Nephron (organoid): ENCODE results near the gene ACSF3.

Experiments
- H3K27ac Mint-ChIP-seq, 3 experiments: 2 replicates each; pipeline ENCODE4 v1.8.0; 2020; ENCODE audit warnings: mixed read lengths in 3 of 3, mild to moderate bottlenecking in 2 of 3, moderate library complexity in 1 of 3
- H3K27me3 Mint-ChIP-seq: 2 replicates; pipeline ENCODE4 v1.8.0; 2021; ENCODE audit warnings: low read depth, mild to moderate bottlenecking, moderate library complexity, mixed read lengths
- H3K36me3 Mint-ChIP-seq: 2 replicates; pipeline ENCODE4 v1.8.0; 2020; ENCODE audit warnings: low read depth, mixed read lengths
- H3K4me1 Mint-ChIP-seq: 2 replicates; pipeline ENCODE4 v1.8.0; 2020; ENCODE audit warnings: mixed read lengths
- H3K4me3 Mint-ChIP-seq, 3 experiments: 2 replicates each; pipeline ENCODE4 v1.8.0; 2020; ENCODE audit warnings: mild to moderate bottlenecking in 3 of 3, mixed read lengths in 3 of 3, moderate library complexity in 2 of 3
- H3K9me3 Mint-ChIP-seq: 2 replicates; pipeline ENCODE4 v1.8.0; 2020; ENCODE audit warnings: mixed read lengths
- TF ChIP-seq, protein P1 (sequence below), 3 experiments: fragments of 200-600 bp; sonication (generic); IDR thresholded peaks; one replicate each; pipeline ENCODE4 v1.5.0; 2021; ENCODE audit warnings: antibody characterized with exemption in 3 of 3; ENCODE audit not compliant: unreplicated experiment in 3 of 3

The ACSF3 gene

DNA sequence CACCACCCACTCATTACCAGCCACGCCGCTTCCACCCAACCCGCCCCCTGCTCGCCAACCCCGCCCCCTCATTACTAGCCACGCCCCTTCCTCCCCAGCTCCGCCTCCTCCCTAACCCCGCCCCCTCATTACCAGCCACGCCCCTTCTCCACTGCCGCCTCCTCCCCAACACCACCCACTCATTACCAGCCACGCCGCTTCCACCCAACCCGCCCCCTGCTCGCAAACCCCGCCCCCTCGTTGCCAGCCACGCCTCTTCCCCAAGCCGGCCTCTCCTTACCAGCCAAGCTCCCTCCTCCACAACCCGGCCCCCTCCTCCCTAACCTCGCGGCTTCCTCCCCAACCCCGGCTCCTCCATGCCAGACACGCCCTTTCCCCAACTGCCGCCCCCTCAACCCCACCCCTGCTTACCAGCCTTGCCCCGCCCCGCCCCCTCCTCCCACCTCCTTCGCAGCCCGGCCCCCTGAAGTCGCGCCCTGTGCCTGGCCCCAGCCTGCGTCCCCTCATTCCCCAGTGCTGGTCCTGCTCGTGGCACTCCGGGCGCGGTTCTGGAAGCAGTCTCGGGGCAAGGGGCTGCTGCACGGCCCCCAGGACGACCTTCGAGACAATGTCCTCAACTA is 99.4 kb downstream of the ACSF3 start:
- Mint-ChIP-seq H3K27me3 (peaks cover 31% of the 10 kb centered on the region), H3K27ac (no peak overlapping the region), H3K9me3 (no peaks in the 10 kb centered on the region), H3K36me3 (peaks cover 4% of the 10 kb centered on the region), H3K4me1 (no peaks in the 10 kb centered on the region), H3K4me3 (no peak overlapping the region)
- TF ChIP-seq, protein P1, sequence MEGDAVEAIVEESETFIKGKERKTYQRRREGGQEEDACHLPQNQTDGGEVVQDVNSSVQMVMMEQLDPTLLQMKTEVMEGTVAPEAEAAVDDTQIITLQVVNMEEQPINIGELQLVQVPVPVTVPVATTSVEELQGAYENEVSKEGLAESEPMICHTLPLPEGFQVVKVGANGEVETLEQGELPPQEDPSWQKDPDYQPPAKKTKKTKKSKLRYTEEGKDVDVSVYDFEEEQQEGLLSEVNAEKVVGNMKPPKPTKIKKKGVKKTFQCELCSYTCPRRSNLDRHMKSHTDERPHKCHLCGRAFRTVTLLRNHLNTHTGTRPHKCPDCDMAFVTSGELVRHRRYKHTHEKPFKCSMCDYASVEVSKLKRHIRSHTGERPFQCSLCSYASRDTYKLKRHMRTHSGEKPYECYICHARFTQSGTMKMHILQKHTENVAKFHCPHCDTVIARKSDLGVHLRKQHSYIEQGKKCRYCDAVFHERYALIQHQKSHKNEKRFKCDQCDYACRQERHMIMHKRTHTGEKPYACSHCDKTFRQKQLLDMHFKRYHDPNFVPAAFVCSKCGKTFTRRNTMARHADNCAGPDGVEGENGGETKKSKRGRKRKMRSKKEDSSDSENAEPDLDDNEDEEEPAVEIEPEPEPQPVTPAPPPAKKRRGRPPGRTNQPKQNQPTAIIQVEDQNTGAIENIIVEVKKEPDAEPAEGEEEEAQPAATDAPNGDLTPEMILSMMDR (IDR thresholded peaks at IDR 0.05; ENCODE audit: unreplicated experiment in 3 of 3) = no peak

DNA sequence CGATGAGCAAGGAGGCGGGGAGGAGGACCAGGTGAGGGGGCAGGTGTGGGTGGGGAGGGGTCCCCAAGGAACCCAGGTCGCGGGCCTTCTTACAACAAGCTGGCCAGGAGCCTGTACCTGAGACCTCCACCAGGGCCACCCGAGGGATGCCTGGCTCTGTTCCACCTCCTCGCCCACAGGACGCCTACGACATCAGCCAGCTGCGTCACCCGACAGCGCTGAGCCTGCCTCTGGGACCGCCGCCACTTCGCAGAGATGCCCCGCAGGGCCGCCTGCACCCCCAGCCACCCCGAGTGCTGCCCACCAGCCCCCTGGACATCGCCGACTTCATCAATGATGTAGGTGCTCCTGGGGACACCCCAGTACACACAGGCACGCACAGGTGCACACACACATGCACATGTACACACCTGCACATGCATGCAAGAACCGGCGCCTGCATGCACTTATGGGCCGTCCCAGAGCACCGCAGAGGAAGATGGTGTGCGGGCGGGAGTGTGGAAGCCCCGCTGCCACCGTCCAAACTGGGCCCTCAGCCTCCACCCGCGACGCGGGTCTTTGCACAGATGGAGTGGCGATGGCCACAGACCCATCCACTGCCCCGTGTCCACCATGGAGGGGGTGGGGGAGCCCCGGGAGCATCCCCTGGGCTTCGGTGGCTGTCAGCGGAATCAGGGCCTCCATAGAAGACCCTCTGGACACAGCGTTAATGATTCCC is 100.1 kb downstream of the ACSF3 start:
- no peak overlapping the region for H3K27ac Mint-ChIP-seq
- no peak overlapping the region for H3K4me3 Mint-ChIP-seq
- no peaks in the 10 kb centered on the region for H3K9me3 Mint-ChIP-seq
- peaks cover 28% of the 10 kb centered on the region for H3K27me3 Mint-ChIP-seq
- H3K36me3 Mint-ChIP-seq = peaks cover 4% of the 10 kb centered on the region
- H3K4me1 Mint-ChIP-seq = no peaks in the 10 kb centered on the region
- TF ChIP-seq, protein P1 (IDR thresholded peaks at IDR 0.05; ENCODE audit: unreplicated experiment in 3 of 3) = no peak

DNA sequence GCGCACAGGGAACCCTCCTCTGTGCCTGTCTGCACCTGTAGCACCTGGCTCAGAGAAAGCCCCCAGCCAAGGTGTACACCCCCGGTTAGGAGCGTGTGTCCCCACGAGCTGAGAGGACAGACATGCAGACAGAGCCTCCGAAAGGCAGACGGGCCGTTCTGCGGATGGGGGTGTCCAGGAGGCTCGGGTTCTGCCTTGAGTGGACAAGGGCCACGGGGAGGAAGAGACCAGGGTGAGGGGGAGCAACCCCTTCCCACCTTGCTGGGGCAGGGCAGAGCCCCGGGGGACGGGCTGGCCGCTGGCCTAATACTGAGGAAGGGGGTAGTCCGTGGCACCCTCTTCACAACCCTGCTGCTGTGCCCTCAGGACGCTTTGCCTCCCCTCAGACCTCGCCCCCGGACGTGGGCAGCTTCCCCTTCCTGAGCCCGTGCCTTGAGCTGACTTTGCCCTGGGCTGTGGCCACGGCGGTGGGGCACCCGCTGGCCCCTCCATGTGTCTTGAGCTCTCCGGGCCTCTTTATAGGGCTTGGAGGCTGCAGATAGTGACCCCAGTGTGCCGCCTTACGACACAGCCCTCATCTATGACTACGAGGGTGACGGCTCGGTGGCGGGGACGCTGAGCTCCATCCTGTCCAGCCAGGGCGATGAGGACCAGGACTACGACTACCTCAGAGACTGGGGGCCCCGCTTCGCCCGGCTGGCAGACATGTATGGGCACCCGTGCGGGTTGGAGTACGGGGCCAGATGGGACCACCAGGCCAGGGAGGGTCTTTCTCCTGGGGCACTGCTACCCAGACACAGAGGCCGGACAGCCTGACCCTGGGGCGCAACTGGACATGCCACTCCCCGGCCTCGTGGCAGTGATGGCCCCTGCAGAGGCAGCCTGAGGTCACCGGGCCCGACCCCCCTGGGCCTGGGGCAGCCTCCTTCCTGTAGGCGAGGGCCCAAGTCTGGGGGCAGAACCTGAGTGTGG is 101.0 kb downstream of the ACSF3 start:
- H3K27me3 Mint-ChIP-seq = peaks cover 33% of the 10 kb centered on the region
- H3K27ac Mint-ChIP-seq = no peak overlapping the region
- no peaks in the 10 kb centered on the region for H3K4me1 Mint-ChIP-seq
- TF ChIP-seq, protein P1 (IDR thresholded peaks at IDR 0.05; ENCODE audit: unreplicated experiment in 3 of 3) = no peak
- no peak overlapping the region for H3K4me3 Mint-ChIP-seq
- no peaks in the 10 kb centered on the region for H3K36me3 Mint-ChIP-seq
- no peaks in the 10 kb centered on the region for H3K9me3 Mint-ChIP-seq

DNA sequence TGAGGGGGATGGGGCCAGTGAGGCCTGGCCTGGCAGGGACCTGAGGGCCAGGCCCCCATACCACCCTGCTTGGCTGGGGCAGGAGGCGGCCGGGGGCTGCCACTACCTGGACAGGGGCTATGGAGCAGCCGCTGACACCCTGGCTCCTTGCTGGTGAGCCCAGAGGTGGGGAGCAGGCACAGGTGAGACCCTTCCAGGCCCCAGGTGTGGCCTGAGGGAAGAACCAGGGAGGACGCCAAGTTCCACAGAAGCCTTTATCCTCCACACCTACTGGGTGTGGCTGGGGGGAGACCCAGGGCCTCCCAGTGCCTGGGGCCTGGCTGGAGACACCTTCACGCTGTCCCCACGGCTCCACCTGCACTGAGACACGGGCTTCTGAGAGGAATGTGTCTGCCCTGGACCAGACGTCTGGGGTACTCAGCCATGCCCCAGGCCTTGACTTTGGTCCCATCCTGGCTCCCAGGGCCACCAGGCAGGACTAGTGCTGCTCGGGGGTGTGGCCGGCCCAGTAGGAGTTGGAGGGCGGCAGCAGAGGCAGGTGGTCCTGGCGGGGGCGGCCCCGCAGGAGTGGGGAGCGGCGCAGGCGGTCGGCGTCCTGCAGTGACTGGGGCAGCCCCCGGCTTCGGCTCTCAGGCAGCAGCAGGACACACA is 102.0 kb downstream of the ACSF3 start:
- H3K27ac Mint-ChIP-seq = no peak overlapping the region
- H3K4me1 Mint-ChIP-seq = no peaks in the 10 kb centered on the region
- H3K36me3 Mint-ChIP-seq = no peaks in the 10 kb centered on the region
- TF ChIP-seq, protein P1 (IDR thresholded peaks at IDR 0.05; ENCODE audit: unreplicated experiment in 3 of 3) = no peak
- H3K4me3 Mint-ChIP-seq = no peak overlapping the region
- no peaks in the 10 kb centered on the region for H3K9me3 Mint-ChIP-seq
- H3K27me3 Mint-ChIP-seq = peaks cover 39% of the 10 kb centered on the region

DNA sequence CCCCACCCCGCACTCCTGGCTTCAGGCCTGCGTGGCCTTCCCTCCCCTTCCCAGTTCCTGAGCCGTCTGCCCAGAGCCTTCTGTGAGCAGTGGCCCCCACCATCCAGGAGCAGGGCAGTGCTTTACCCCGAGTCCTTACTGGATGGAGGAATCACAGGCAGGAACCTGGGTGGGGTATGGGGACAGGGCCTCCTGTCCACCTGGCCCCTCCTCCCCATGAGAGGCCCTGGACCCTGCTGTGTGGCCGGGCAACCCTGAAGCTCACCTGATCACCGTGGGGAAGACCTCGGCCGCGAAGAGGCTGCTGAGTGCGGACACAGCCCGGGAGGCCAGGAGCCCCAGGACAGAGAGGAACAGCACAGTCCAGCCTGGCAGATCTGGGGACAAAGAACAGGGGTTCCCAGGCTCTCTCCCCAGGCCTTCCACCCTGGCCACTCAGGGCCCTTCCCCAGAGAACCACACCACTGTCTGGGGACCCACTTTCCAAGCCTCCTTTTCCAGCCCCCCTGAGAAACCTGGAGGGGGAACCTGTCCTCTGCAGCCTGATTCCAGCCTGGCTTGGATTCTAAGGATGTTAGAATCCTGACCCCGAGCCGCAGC is 103.5 kb downstream of the ACSF3 start:
- TF ChIP-seq, protein P1 (IDR thresholded peaks at IDR 0.05; ENCODE audit: unreplicated experiment in 3 of 3) = no peak
- no peaks in the 10 kb centered on the region for H3K4me1 Mint-ChIP-seq
- no peaks in the 10 kb centered on the region for H3K9me3 Mint-ChIP-seq
- H3K4me3 Mint-ChIP-seq = no peak overlapping the region
- no peak overlapping the region for H3K27ac Mint-ChIP-seq
- no peaks in the 10 kb centered on the region for H3K36me3 Mint-ChIP-seq
- H3K27me3 Mint-ChIP-seq = peaks cover 40% of the 10 kb centered on the region
